WERI-Rb-1 (cell line): ENCODE measurements around the gene RAB1B.

Experiments used
- DNase-seq: peaks from one replicate; pipeline ENCODE4 v3.0.0-alpha.2; 2020
- H3K27ac ChIP-seq: fragments of 250-450 bp; sonication (Bioruptor Pico); 2 replicates; pipeline ENCODE4 v1.5.1; 2020; ENCODE audit warnings: mild to moderate bottlenecking, moderate library complexity
- H3K27me3 ChIP-seq: fragments of 250-450 bp; sonication (Bioruptor Pico); 2 replicates; pipeline ENCODE4 v1.5.1; 2021; ENCODE audit warnings: mild to moderate bottlenecking, low read depth, moderate library complexity; ENCODE audit not compliant: insufficient read depth, severe bottlenecking
- H3K36me3 ChIP-seq: fragments of 250-450 bp; sonication (Bioruptor Pico); 2 replicates; pipeline ENCODE4 v1.5.1; 2020; ENCODE audit warnings: mild to moderate bottlenecking, moderate library complexity
- H3K4me3 ChIP-seq: 2 replicates; pipeline ENCODE4 v1.5.1; 2011; ENCODE audit warnings: low read depth, mild to moderate bottlenecking, control low read depth, low read length
- H3K9me3 ChIP-seq: fragments of 250-450 bp; sonication (Bioruptor Pico); 2 replicates; pipeline ENCODE4 v1.5.1; 2021; ENCODE audit warnings: mild to moderate bottlenecking, moderate library complexity; ENCODE audit not compliant: severe bottlenecking
- TF ChIP-seq, protein P1 (sequence below): IDR thresholded peaks from 2 replicates; pipeline ENCODE4 v1.5.1; 2011; ENCODE audit warnings: low read depth, mild to moderate bottlenecking, control low read depth, inconsistent platforms, low read length

The RAB1B gene

DNA sequence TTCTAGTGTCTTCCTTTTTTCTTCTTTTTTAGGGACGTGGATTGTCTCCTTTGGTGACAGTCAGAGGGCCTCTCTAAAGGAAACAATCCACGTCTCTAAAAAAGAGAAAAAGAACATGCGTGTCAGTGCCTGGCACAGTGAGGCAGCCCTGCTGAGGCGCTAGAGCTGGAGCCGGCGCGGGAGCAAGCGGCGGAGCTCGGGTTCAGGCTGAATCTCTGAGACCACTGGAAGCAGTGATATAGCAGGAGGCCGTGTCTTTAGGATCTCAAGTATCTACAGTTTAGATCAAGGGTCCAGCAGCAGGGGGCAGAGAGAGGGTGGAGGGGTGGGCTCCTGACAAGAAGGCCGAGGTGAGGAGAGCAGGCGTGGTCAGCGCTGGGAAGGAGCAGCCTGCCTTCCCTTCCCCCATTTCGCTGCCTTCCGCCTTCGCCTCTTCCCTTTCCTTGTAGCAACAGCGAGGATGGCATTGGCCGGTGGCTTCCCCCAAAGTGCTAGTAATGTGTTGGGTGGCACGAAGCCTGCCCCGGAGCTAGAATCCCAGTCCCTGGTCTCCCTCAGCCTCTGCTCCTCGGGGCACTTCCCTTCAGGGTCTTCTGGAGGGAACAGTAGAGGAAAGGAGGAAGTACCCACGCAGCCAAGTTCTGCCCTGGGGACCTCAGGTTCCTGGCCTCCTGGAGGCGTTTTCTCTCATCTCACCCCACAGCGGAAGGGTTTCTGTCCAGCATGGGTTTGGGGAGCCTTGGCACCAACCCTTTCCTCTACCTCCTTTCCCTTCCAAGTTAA is 28.2 kb upstream of the RAB1B start:
- no peak for DNase-seq
- no peaks in the 10 kb centered on the region for H3K9me3 ChIP-seq
- peaks cover 16% of the 10 kb centered on the region for H3K36me3 ChIP-seq
- H3K4me3 ChIP-seq, result no peak overlapping the region
- TF ChIP-seq, protein P1, sequence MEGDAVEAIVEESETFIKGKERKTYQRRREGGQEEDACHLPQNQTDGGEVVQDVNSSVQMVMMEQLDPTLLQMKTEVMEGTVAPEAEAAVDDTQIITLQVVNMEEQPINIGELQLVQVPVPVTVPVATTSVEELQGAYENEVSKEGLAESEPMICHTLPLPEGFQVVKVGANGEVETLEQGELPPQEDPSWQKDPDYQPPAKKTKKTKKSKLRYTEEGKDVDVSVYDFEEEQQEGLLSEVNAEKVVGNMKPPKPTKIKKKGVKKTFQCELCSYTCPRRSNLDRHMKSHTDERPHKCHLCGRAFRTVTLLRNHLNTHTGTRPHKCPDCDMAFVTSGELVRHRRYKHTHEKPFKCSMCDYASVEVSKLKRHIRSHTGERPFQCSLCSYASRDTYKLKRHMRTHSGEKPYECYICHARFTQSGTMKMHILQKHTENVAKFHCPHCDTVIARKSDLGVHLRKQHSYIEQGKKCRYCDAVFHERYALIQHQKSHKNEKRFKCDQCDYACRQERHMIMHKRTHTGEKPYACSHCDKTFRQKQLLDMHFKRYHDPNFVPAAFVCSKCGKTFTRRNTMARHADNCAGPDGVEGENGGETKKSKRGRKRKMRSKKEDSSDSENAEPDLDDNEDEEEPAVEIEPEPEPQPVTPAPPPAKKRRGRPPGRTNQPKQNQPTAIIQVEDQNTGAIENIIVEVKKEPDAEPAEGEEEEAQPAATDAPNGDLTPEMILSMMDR, result no peak
- no peak overlapping the region for H3K27ac ChIP-seq
- H3K27me3 ChIP-seq, result no peaks in the 10 kb centered on the region

DNA sequence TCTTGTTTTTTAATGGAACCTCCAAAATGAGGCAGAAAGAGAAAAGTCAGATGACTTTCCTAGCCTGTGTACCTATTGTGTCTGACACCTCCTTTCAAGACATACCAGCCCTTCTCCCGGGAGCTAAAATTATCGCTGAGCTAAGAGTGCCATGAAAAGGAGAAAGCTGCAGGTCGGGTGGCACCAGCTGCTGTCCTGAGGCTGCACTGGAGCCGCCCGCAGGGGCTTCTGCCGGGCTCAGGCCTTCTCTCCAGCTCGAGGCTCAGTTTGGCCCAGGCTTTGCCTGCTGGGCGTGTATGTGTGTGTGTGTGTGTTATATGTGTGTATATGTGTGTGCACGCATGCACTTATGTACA is 27.7 kb upstream of the RAB1B start:
- H3K9me3 ChIP-seq, result no peaks in the 10 kb centered on the region
- no peaks in the 10 kb centered on the region for H3K27me3 ChIP-seq
- no peak overlapping the region for H3K27ac ChIP-seq
- DNase-seq, result no peak
- TF ChIP-seq, protein P1, result no peak
- no peak overlapping the region for H3K4me3 ChIP-seq
- H3K36me3 ChIP-seq, result peaks cover 16% of the 10 kb centered on the region

DNA sequence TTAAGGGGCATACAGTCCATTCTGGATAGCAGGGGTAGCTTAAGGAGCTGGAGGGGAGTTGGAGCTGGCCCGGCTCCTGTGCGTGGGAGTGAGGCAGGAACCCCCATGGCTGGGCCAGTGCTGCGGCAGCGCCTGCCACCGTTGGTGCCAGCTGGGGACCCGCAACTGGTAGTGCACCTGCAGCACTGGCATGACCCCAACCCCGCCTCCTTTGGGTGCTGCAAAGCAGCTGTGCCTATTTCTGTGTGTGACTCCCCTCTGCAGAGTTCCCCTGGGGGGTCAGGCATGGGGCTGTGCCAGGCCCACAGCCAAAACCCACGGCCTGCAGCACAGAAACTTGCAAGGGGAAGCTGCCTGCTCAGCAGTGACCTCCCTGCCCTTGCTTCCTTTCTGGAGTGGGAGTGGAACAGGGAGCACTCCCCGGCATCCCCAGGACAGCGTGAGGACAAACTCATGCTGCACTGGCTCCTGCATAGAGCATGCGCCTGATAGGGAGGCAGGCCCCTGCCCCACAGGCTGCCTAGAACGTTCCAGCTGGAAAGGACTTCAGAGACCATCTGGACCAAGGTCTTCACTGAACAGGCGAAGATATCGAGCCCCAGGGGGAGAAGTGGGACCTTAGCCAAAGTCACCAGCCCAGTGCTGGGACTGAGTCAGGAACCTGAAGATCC is 26.2 kb upstream of the RAB1B start:
- Histone ChIP-seq H3K36me3 (peaks cover 13% of the 10 kb centered on the region), H3K27ac (no peak overlapping the region), H3K27me3 (no peaks in the 10 kb centered on the region), H3K4me3 (no peak overlapping the region), H3K9me3 (no peaks in the 10 kb centered on the region)
- DNase-seq, result no peak
- TF ChIP-seq, protein P1, result no peak

DNA sequence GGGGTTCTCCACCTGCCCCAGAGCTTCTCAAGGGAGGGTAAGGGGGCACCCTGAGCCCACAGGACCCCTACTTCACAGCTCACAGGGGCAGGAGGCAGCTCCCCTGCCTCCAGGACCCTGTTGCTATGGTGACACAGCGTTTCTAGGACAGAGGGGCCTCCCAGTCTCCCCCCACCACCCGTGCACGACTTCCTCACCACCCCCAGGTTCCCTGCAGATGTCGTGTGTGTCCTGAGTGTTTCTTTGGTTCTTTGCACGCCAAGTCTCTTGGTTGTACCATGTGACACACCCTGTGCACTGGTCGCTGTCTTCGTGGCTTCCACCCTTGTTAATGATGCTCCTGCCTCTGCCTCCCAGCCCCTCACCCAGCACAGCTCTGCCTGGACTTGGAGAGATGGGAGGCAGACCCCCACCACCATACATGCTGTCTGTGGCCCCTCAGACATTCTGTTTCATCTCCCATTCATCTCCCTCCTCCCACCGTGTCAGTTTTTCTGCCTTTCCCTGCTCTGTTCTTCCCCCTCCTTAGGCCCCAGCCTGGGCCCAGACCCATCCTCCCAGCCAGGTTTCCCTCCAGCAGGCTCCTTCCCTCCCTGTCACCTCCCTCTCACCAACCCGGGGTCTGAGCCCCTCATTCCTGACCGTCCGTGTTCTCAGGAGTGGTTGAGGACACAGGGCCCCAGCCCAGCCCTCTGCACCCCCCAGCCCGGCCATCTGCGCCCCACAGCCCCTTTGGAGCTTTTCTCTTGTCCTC is 24.5 kb upstream of the RAB1B start:
- DNase-seq, result no peak
- Histone ChIP-seq H3K27me3 (no peaks in the 10 kb centered on the region), H3K4me3 (no peak overlapping the region), H3K36me3 (peaks cover 13% of the 10 kb centered on the region), H3K27ac (no peak overlapping the region), H3K9me3 (no peaks in the 10 kb centered on the region)
- TF ChIP-seq, protein P1, result no peak

DNA sequence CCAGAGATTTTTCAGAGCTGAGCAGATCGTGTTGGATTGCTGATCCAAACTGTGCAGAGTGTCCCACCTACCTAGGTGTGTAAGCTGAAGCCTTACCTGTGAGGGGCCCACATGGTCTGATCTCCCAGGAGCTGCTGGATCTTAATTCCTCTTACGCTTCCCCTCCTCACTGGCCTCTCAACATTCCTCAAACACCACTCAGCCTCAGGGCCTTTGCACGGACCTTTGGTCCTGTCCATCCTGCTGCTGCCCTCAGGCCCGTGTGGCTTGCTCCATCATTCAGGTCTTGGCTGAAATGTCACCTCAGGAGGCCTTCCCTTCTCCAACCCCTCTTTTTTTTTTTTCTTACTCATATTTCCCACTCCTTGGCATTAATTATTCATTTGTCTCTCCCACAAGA is 21.1 kb upstream of the RAB1B start:
- H3K9me3 ChIP-seq, result no peaks in the 10 kb centered on the region
- H3K36me3 ChIP-seq, result peaks cover 5% of the 10 kb centered on the region
- no peak overlapping the region for H3K4me3 ChIP-seq
- no peaks in the 10 kb centered on the region for H3K27me3 ChIP-seq
- H3K27ac ChIP-seq, result peak overlapping the region; percentile 43; the same call in 1 of the 2 replicates
- TF ChIP-seq, protein P1, result no peak
- DNase-seq, result no peak
